ENCODE data around the gene PGLYRP1. TPM values are rescaled to one million over a fixed set of nuclear protein-coding genes. Genes with fewer than 3 reads are reported as not detected.

The PGLYRP1 gene, protein sequence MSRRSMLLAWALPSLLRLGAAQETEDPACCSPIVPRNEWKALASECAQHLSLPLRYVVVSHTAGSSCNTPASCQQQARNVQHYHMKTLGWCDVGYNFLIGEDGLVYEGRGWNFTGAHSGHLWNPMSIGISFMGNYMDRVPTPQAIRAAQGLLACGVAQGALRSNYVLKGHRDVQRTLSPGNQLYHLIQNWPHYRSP
- not detected for total RNA-seq

GRCh38 chr19:46022431-46023310, at the start of gene PGLYRP1:
TSS of gene PGLYRP1 (minus strand) at chr19:46023053. CDS start at chr19:46023021, 32 bp downstream.
- DNase-seq (ENCODE audit: low spot score), result no peak

GRCh38 chr19:46069806-46070341, 47.0 kb upstream of the PGLYRP1 start:
- DNase-seq (ENCODE audit: low spot score), result no peak

DNA sequence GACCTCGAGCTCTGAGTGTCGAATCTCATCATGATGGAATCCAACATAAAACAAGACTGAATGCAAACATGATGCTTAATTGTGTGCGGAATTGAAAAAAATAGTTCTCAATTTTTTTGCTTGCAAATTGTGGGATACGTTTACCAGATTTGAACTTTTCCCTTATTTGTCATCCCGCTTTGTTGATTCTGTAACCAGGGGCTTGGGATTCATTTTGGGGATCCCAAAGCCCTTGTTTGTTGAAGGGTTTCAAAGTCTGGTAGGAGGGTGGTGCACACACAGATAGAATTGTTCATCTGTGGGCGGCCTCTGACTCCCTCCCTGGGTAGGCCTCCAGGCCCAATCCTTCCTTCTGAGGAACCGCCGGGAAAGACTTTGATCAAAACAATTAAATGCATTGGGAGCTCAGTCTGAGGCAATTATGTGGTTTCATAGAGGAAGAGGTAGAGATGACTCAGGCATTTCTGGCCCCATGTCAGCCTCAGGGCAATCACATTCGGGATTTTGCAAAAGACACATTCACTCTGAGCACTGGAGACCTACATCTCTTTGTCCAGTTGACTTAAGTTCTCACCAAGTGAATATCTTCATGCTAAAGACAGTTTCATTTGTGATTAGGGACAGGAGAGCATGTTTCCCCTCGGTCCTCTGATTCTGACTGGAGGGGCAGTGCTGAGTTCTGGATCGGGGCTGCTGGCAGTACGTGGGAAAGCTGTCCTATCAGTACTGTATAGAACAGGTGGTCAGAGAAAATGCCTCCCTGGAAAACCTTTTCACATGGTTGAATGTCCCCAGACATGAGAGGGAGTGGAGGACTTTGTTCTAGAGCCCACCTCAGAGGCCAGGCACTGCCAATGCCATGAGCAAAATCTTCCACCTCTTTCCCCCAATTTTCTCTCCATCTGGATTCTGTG, 45.7 kb upstream of the PGLYRP1 start:
- no peak for DNase-seq (ENCODE audit: low spot score)

GRCh38 chr19:46067691-46068090, 44.8 kb upstream of the PGLYRP1 start:
- no peak for DNase-seq (ENCODE audit: low spot score)

- no peak for DNase-seq (ENCODE audit: low spot score)
Measured at GRCh38 chr19:46066471-46066870, 43.6 kb upstream of the PGLYRP1 start.

- DNase-seq (ENCODE audit: low spot score), result no peak
Measured at GRCh38 chr19:46065486-46066071, 42.7 kb upstream of the PGLYRP1 start.

DNA sequence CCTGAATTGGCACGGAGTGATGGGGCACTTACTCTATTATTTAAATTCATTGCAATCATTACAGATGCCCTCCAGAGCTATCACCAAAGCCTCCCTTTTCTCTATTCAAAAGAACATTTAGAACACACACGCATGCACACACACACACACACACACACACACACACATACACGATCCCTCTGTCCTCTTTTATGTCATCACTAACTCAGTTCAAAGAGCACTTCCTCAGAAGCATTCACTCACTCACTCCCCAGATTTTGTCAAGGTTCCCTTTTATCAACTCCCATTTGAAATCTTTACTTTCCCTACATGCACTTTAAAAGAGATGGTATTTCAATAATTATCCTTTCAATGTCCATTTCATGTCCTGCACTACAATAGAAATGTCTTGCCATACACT, 40.3 kb upstream of the PGLYRP1 start:
- no peak for DNase-seq (ENCODE audit: low spot score)

DNA sequence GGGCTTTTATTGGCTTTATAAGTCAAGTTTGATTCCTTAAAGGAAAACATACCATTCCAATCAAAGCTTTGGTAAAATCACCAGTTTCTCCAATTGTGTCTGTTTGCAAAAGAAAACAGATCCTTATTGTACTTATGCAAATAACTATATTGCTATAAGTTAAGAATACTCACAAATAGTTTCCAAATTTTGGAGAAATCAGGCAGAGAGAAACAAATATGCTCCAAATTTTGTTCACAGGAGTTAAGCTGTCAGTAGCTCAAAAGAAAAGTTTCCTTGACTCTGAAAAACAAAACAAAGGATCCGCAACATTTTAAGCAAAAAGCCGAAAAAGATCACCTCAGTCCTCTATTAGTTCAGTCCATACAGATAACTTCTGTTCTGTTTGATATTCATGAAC, 37.2 kb upstream of the PGLYRP1 start:
- DNase-seq (ENCODE audit: low spot score), result no peak

DNA sequence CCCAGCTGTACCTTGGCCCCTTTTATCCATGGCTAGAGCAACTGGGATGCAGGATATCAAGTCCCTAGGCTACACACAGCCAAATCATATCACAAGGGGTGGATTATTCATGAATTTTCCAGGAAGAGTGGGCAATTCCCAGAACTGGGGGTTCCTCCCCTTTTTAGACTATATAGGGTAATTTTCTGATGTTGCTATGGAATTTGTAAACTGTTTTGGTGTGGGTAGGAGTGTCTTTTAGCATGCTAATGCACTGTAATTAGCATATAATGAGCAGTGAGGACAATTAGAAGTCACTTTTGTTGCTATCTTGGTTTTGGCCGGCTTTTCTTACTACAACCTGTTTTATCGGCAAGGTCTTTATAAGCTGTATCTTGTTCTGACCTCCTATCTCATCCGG, 35.9 kb upstream of the PGLYRP1 start:
- DNase-seq (ENCODE audit: low spot score), result no peak

- DNase-seq (ENCODE audit: low spot score), result no peak
Measured at GRCh38 chr19:46056536-46056935, 33.7 kb upstream of the PGLYRP1 start.

- DNase-seq (ENCODE audit: low spot score), result no peak
Measured at GRCh38 chr19:46052896-46053295, 30.0 kb upstream of the PGLYRP1 start.

DNA sequence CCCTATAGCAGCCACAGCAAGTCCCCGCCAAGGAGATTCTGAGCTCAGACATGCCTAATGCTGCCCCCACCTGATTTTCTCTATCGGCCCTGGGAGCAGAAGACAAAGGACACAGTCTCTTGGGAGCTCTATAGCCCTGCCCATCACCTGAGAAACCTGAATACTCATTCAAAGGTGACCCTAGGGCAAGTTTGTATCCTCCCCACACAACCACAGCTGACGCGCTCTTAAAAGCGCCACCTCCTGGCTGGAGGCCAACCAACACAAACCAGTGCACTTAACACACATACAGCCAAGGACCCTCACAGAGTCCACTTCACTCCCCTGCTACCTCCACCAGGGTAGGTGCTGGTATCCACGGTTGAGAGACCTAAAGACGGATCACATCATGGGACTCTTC, 26.7 kb upstream of the PGLYRP1 start:
- no peak for DNase-seq (ENCODE audit: low spot score)

- DNase-seq (ENCODE audit: low spot score), result no peak
Measured at GRCh38 chr19:46043519-46043918, 20.7 kb upstream of the PGLYRP1 start.

DNA sequence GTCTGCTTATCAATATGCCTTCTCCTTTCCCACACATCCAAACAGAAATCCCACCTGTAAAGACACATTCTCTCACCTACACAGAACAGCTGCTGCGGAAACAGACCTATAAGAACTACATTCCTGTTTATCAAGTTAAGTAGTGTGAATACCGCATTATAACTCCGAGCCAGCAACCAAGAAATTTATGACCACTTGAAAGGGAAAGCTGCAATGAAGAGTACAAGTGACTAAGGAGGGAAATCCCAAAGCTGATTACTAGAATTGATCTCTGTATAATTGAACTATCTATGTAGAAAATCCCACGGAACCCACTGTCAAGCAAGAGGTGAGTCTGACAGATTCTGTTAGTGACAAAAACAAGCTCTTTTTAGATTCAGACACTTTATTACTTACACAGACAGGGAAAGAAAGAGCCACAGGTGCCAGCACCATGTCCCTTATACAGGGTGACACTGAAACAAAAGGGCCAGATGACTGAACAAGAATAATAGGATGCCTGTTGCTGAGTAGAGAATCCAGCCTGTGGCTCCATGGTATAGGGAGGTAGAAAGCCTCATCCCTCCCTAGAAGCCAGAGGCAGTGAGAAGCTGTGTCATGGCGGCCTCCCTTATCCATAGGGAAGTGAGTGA, 19.5 kb upstream of the PGLYRP1 start:
- no peak for DNase-seq (ENCODE audit: low spot score)

GRCh38 chr19:46040952-46041500, 18.2 kb upstream of the PGLYRP1 start, which contains the start of gene IGFL4:
TSS of gene IGFL4 (minus strand) at chr19:46041002. CDS start at chr19:46040962, 40 bp downstream.
- peak; percentile 26 for DNase-seq (ENCODE audit: low spot score)

DNA sequence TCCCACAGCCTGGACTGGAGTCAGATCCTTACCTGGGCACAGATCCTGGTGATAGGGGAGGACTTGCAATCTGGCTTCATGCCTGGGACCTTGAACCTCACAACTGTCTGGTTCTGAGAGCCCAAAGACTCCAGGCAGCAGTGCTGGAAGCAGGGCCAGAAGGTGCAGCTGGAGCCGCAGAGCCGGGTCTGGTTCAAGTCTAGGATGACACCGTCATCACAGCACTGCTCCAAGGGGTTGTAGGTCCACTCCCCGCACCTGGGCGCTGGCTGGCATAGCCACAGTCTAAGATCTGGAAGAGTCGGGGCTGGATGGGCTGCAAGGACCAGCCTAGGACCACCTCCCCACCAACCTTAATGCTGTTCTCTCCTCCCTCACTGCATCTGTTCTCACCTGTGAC, 17.3 kb upstream of the PGLYRP1 start:
- no peak for DNase-seq (ENCODE audit: low spot score)

- DNase-seq (ENCODE audit: low spot score), result no peak
Measured at GRCh38 chr19:46036744-46037128, 13.9 kb upstream of the PGLYRP1 start.

GRCh38 chr19:46035986-46036743, 13.3 kb upstream of the PGLYRP1 start:
- DNase-seq (ENCODE audit: low spot score), result peak; percentile 35

DNA sequence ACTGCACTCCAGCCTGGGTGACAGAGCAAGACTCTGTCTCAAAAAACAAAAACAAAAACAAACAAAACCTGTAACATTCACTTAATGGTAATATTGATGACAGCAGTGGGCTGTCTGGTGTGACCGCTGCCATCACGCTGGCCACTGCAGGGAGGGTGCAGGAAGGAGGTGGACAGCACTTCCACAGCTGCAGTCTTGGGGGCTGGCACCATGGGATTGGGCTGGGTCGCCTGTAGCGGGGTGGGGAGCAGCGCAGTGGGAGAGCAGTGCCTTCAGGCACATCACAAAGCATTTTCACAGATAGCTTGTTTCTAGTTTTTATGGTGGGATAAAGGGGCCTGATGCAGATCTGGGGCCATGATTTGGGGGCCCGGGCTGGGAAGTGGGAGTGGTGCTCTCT, 12.7 kb upstream of the PGLYRP1 start:
- peak; percentile 19 for DNase-seq (ENCODE audit: low spot score)

DNA sequence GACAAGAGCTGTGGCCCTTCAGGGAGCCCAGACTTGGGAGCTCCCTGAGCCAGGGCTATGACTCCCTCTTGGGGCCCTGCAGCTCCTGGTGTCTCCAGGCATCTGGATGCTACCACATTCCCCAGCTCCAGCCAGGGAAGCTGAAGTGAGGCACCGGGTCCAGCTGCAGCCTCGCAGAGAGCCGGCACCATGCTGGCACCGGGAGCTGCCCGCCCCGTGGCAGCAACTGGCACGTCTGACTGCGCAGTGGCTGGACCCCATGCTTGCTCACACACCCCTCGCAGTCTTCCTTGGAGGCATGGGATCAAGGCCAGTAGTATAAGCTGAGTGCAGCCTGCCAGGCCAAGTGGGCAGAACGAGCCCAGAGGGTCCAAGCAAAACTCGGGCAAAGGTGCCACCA, 10.5 kb upstream of the PGLYRP1 start:
- peak; percentile 32 for DNase-seq (ENCODE audit: low spot score)
